GM12878 (cell line): ENCODE measurements around the gene MOGAT2. TPM values are rescaled to one million over a fixed set of nuclear protein-coding genes. Genes with fewer than 3 reads are reported as not detected.

ENCODE experiments used
- ATAC-seq: fragments of 200-7000 bp; cut with Tn5 transposase; 3 replicates; pipeline ENCODE4 v1.9.1; 2020; ENCODE audit warnings: mild to moderate bottlenecking, moderate library complexity
- BruUV-seq: library from RNA; stranded (reverse); fragments of 400-500 nt; replicated peaks from 2 replicates; lab custom pipeline; 2021; lab: Mats Ljungman, UMichigan
- CTCF ChIA-PET: fragments of 300-600 bp; sonication (Branson Sonifier 250); formaldehyde crosslinking; extraction: SDS; loops from one replicate; lab custom pipeline; 2021; ENCODE audit warnings: inconsistent platforms; lab: Yijun Ruan, JAX
- POLR2A ChIA-PET: fragments of 350-600 bp; formaldehyde crosslinking; extraction: SDS; loops from one replicate; lab custom pipeline; 2021; ENCODE audit warnings: inconsistent platforms; lab: Charles Lee
- RAD21 ChIA-PET: fragments of 300-600 bp; sonication (Branson Sonifier 250); formaldehyde crosslinking; loops from one replicate; lab custom pipeline; 2023; ENCODE audit warnings: antibody characterized with exemption; ENCODE audit not compliant: unreplicated experiment; lab: Charles Lee
- SMC1A ChIA-PET: fragments of 300-600 bp; sonication (Branson Sonifier 250); formaldehyde crosslinking; loops from one replicate; lab custom pipeline; 2023; ENCODE audit not compliant: unreplicated experiment, uncharacterized antibody; lab: Charles Lee
- DNase-seq: peaks from one replicate; pipeline ENCODE4 v3.0.0-alpha.2; 2011; ENCODE audit warnings: low read depth, low spot score
- FAIRE-seq: peaks from 3 replicates; lab custom pipeline; 2011; peaks lifted over from hg19 to GRCh38; lab: Jason Lieb, UNC
- H2AFZ ChIP-seq: 2 replicates; pipeline ENCODE4 v1.6.0; 2011; ENCODE audit warnings: low read depth, low read length, control low read depth; ENCODE audit not compliant: control insufficient read depth
- H3K27ac ChIP-seq: 2 replicates; pipeline ENCODE4 v1.5.1; 2011; ENCODE audit warnings: control low read depth; ENCODE audit not compliant: control insufficient read depth, insufficient read depth
- H3K27me3 ChIP-seq, 2 experiments: replicated peaks in 1 of 2; 2 replicates each; pipeline versions ENCODE4 v1.6.0 to v1.6.1; 2011; ENCODE audit warnings: low read length in 1 of 2; ENCODE audit not compliant: control insufficient read depth in 2 of 2, insufficient read depth in 2 of 2
- H3K36me3 ChIP-seq, 2 experiments: 2 replicates each; pipeline ENCODE4 v1.5.1; 2011; ENCODE audit warnings: low read length in 1 of 2; ENCODE audit not compliant: control insufficient read depth in 2 of 2, insufficient read depth in 2 of 2
- H3K4me1 ChIP-seq: 2 replicates; pipeline ENCODE4 v1.6.1; 2011; ENCODE audit warnings: mild to moderate bottlenecking, low read length, moderate library complexity, mixed read lengths; ENCODE audit not compliant: control insufficient read depth, insufficient read depth
- H3K4me2 ChIP-seq: 2 replicates; pipeline ENCODE4 v1.6.0; 2011; ENCODE audit warnings: control low read depth; ENCODE audit not compliant: control insufficient read depth, insufficient read depth
- H3K4me3 ChIP-seq: fragments of 200-600 bp; sonication (generic); 2 replicates; pipeline ENCODE4 v1.5.1; 2016
- H3K79me2 ChIP-seq: 2 replicates; pipeline ENCODE4 v1.6.0; 2011; ENCODE audit warnings: low read length; ENCODE audit not compliant: control insufficient read depth, insufficient read depth
- H3K9ac ChIP-seq: 2 replicates; pipeline ENCODE4 v1.8.0; 2011; ENCODE audit warnings: low read length, control low read depth, mixed read lengths; ENCODE audit not compliant: control insufficient read depth, insufficient read depth
- H3K9me3 ChIP-seq: replicated peaks from 3 replicates; pipeline ENCODE4 v1.5.1; 2011; ENCODE audit warnings: mild to moderate bottlenecking, low read length; ENCODE audit not compliant: control insufficient read depth, insufficient read depth
- H4K20me1 ChIP-seq: 2 replicates; pipeline ENCODE4 v1.6.0; 2011; ENCODE audit not compliant: control insufficient read depth, insufficient read depth
- ATF2 ChIP-seq: IDR thresholded peaks from 2 replicates; pipeline ENCODE4 v1.6.1; 2012; ENCODE audit warnings: low read length, inconsistent platforms
- BCL11A ChIP-seq: IDR thresholded peaks from 2 replicates; pipeline ENCODE4 v1.6.1; 2011; ENCODE audit warnings: low read depth, low read length
- ELK1 ChIP-seq: IDR thresholded peaks from 2 replicates; pipeline ENCODE4 v1.6.1; 2012; ENCODE audit warnings: low read depth, low read length, improper control_type of control experiment
- STAT3 ChIP-seq: IDR thresholded peaks from 2 replicates; pipeline ENCODE4 v1.6.1; 2011; ENCODE audit warnings: low read depth, low read length, improper control_type of control experiment
- WGBS: methylation state at CpG from one replicate; pipeline ENCODE4 v1.1.6; 2016; ENCODE audit warnings: low lambda C conversion rate; ENCODE audit not compliant: insufficient replicate concordance, insufficient coverage; ENCODE audit errors: missing lambda C conversion rate; 5-methylcytosine and 5-hydroxymethylcytosine counted together
- in situ Hi-C: fragments of 300-500 bp; cut with MboI; formaldehyde crosslinking; loops from 9 replicates; pipeline ENCODE4 v1.14.3; 2018; ENCODE audit warnings: mixed read lengths
- intact Hi-C: fragments of 100-400 bp; cut with micrococcal nuclease; formaldehyde crosslinking; loops from one replicate; pipeline ENCODE4 v1.14.2; 2022; ENCODE audit not compliant: unreplicated experiment
- polyA plus RNA-seq, 11 experiments: library from polyadenylated mRNA; depleted of rRNA in 4 of 11; unstranded in 6 of 11; stranded (reverse) in 5 of 11; fragments of >200 nt; fragmentation: Nextera tagmentation in 4 of 11; fragmentation: Illumina TruSeq in 1 of 11; extraction: Ambion mirVana in 4 of 11; extraction: Trizol in 1 of 11; gene quantifications; 1 replicate in 1 of 11; 2 replicates in 10 of 11; pipeline versions ENCODE4 v1.2.1 to v1.2.3, GENCODE V29; 2011 to 2016; ENCODE audit warnings: inconsistent platforms in 2 of 11, missing spikeins in 2 of 11, low read depth in 1 of 11
- total RNA-seq, 4 experiments: library from RNA; depleted of rRNA in 3 of 4; stranded (reverse); fragments of >200 nt in 3 of 4; fragmentation: Illumina TruSeq in 1 of 4; extraction: Trizol in 1 of 4; gene quantifications; 2 replicates each; pipeline versions ENCODE4 v1.2.1 to v1.2.3, GENCODE V29; 2013 to 2021
- TF ChIP-seq, protein P1 (sequence below): fragments of 450-650 bp; IDR thresholded peaks from 2 replicates; pipeline ENCODE4 v1.6.1; 2016; ENCODE audit warnings: mild to moderate bottlenecking, moderate library complexity, borderline replicate concordance

Gene MOGAT2
- total and polyA plus RNA-seq, 10 of the 15 experiments (the other 5 are each of a cell fraction or from before 2014, with no cell fraction given) = 0.15 to 0.45 (median 0.22) TPM; not detected in 1

- H2AFZ ChIP-seq = no peak overlapping the region
- 75% methylated on average over 2 of the region's 2 CpGs for WGBS
- CTCF ChIA-PET = interaction anchor here (1.0 to 1.6 kb wide), 4 partner anchors 23 to 174 kb away, joined by 3 to 4 read pairs (median 3); no protein-coding TSS in a partner anchor
- TF ChIP-seq ATF2 = no peak
- no peak for TF ChIP-seq STAT3
- TF ChIP-seq, protein P1, sequence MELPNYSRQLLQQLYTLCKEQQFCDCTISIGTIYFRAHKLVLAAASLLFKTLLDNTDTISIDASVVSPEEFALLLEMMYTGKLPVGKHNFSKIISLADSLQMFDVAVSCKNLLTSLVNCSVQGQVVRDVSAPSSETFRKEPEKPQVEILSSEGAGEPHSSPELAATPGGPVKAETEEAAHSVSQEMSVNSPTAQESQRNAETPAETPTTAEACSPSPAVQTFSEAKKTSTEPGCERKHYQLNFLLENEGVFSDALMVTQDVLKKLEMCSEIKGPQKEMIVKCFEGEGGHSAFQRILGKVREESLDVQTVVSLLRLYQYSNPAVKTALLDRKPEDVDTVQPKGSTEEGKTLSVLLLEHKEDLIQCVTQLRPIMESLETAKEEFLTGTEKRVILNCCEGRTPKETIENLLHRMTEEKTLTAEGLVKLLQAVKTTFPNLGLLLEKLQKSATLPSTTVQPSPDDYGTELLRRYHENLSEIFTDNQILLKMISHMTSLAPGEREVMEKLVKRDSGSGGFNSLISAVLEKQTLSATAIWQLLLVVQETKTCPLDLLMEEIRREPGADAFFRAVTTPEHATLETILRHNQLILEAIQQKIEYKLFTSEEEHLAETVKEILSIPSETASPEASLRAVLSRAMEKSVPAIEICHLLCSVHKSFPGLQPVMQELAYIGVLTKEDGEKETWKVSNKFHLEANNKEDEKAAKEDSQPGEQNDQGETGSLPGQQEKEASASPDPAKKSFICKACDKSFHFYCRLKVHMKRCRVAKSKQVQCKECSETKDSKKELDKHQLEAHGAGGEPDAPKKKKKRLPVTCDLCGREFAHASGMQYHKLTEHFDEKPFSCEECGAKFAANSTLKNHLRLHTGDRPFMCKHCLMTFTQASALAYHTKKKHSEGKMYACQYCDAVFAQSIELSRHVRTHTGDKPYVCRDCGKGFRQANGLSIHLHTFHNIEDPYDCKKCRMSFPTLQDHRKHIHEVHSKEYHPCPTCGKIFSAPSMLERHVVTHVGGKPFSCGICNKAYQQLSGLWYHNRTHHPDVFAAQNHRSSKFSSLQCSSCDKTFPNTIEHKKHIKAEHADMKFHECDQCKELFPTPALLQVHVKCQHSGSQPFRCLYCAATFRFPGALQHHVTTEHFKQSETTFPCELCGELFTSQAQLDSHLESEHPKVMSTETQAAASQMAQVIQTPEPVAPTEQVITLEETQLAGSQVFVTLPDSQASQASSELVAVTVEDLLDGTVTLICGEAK = no peak
- TF ChIP-seq ELK1 = no peak
- TF ChIP-seq BCL11A = no peak
- H3K27me3 ChIP-seq = no peaks in the 10 kb centered on the region
- H3K9me3 ChIP-seq = no peaks in the 10 kb centered on the region
- H4K20me1 ChIP-seq = no peaks in the 10 kb centered on the region
- no peaks in the 10 kb centered on the region for H3K79me2 ChIP-seq
- RAD21 ChIA-PET = no interaction called here
- DNase-seq (no peak), FAIRE-seq (no peak), ATAC-seq (no peak)
- H3K4me1 ChIP-seq = no peaks in the 10 kb centered on the region
- no peak overlapping the region for H3K27ac ChIP-seq
- SMC1A ChIA-PET = no interaction called here
- H3K4me3 ChIP-seq = no peak overlapping the region
- POLR2A ChIA-PET = no interaction called here
- no peaks in the 10 kb centered on the region for H3K36me3 ChIP-seq
- in situ Hi-C loops (loop anchor here (5.0 kb wide), 2 partner anchors 38 to 52 kb away; partner anchors contain the start of gene DGAT2), intact Hi-C loops (no loop called here)
- no peak overlapping the region for H3K9ac ChIP-seq
- H3K4me2 ChIP-seq = no peak overlapping the region
- no TSS peak for BruUV-seq
Observed at GRCh38 chr11:75728992-75729391, 11.4 kb downstream of the MOGAT2 start.
